Thyroid gland (tissue), 4 donors: ENCODE results near the gene ANAPC7.
"Not testable (repeated sequence)": the region's sequence is repeated elsewhere in the genome, so short reads cannot be mapped to it uniquely, and the experiment has no call there.

Experiments
- POLR2A ChIP-seq, 2 donors: fragments of 450-650 bp; IDR thresholded peaks; one replicate each; pipeline ENCODE4 v1.6.1; 2017; ENCODE audit warnings: antibody characterized with exemption in 2 of 2, mild to moderate bottlenecking in 2 of 2, moderate library complexity in 1 of 2
- TF ChIP-seq, protein P1 (sequence below), 6 experiments: fragments of 200-600 bp in 3 of 6; fragments of 450-650 bp in 3 of 6; sonication (generic) in 3 of 6; IDR thresholded peaks; one replicate each; pipeline ENCODE4 v1.5.1; 2016 to 2019; ENCODE audit warnings: antibody characterized with exemption in 6 of 6, mild to moderate bottlenecking in 2 of 6, inconsistent platforms in 1 of 6, moderate library complexity in 1 of 6

DNA sequence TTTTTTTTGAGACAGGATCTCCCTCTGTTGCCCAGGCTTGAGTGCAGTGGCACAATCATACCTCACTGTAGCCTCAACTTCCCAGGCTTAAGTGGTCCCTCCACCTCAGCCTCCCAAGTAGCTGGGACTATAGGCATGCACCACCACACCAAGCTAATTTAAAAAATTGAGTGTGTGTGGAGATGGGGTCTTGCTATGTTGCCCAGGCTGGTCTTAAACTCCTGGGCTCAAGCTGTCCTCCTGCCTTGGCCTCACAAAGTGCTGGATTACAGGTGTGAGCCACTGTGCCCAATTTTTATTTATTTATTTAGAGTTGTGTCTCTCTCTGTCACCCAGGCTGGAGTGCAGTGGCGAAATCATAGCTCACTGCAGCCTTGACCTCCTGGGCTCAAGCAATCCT is 17.1 kb upstream of the ANAPC7 start:
- TF ChIP-seq, protein P1, sequence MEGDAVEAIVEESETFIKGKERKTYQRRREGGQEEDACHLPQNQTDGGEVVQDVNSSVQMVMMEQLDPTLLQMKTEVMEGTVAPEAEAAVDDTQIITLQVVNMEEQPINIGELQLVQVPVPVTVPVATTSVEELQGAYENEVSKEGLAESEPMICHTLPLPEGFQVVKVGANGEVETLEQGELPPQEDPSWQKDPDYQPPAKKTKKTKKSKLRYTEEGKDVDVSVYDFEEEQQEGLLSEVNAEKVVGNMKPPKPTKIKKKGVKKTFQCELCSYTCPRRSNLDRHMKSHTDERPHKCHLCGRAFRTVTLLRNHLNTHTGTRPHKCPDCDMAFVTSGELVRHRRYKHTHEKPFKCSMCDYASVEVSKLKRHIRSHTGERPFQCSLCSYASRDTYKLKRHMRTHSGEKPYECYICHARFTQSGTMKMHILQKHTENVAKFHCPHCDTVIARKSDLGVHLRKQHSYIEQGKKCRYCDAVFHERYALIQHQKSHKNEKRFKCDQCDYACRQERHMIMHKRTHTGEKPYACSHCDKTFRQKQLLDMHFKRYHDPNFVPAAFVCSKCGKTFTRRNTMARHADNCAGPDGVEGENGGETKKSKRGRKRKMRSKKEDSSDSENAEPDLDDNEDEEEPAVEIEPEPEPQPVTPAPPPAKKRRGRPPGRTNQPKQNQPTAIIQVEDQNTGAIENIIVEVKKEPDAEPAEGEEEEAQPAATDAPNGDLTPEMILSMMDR (IDR thresholded peaks at IDR 0.05), result not testable (repeated sequence)
- TF ChIP-seq POLR2A (IDR thresholded peaks at IDR 0.05), result not testable (repeated sequence)
